MM.1S (cell line): Measurements from ENCODE around the gene PGAM2.

Experiments used
- DNase-seq: peaks from one replicate; pipeline ENCODE4 v3.0.0-alpha.2; 2015
- H2AFZ ChIP-seq: fragments of 300-600 bp; sonication (generic); 2 replicates; pipeline ENCODE4 v1.6.0; 2016; ENCODE audit warnings: antibody characterized with exemption, low read length
- H3F3A ChIP-seq: fragments of 300-600 bp; sonication (generic); 2 replicates; pipeline ENCODE4 v1.6.1; 2016; ENCODE audit warnings: mild to moderate bottlenecking, antibody characterized with exemption, low read length, moderate library complexity, mixed read lengths; ENCODE audit not compliant: insufficient read depth
- H3K27ac ChIP-seq: fragments of 300-600 bp; sonication (generic); 2 replicates; pipeline ENCODE4 v1.5.1; 2016; ENCODE audit warnings: mild to moderate bottlenecking, low read length
- H3K27me3 ChIP-seq: fragments of 300-600 bp; sonication (generic); replicated peaks from 2 replicates; pipeline ENCODE4 v1.6.0; 2016; ENCODE audit warnings: low read length; ENCODE audit not compliant: insufficient read depth
- H3K36me3 ChIP-seq: fragments of 300-600 bp; sonication (generic); replicated peaks from 2 replicates; pipeline ENCODE4 v1.6.1; 2016; ENCODE audit warnings: mild to moderate bottlenecking, low read length, mixed read lengths; ENCODE audit not compliant: insufficient read depth
- H3K4me1 ChIP-seq: fragments of 300-600 bp; sonication (generic); 2 replicates; pipeline ENCODE4 v1.6.1; 2016; ENCODE audit warnings: low read length, mixed read lengths
- H3K4me2 ChIP-seq: fragments of 300-600 bp; sonication (generic); 2 replicates; pipeline ENCODE4 v1.6.0; 2016; ENCODE audit warnings: low read depth, low read length
- H3K4me3 ChIP-seq: fragments of 300-600 bp; sonication (generic); 2 replicates; pipeline ENCODE4 v1.5.1; 2016; ENCODE audit warnings: low read length, mixed read lengths
- H3K79me2 ChIP-seq: fragments of 300-600 bp; sonication (generic); 2 replicates; pipeline ENCODE4 v1.6.1; 2016; ENCODE audit warnings: mixed run types, low read length, mixed read lengths
- H3K9ac ChIP-seq: fragments of 300-600 bp; sonication (generic); 2 replicates; pipeline ENCODE4 v1.6.1; 2016; ENCODE audit warnings: low read length, mixed read lengths
- H3K9me2 ChIP-seq: fragments of 300-600 bp; sonication (generic); replicated peaks from 2 replicates; pipeline ENCODE4 v1.6.1; 2016; ENCODE audit warnings: mild to moderate bottlenecking, low read length, mixed read lengths; ENCODE audit not compliant: insufficient read depth
- H3K9me3 ChIP-seq: fragments of 300-600 bp; sonication (generic); replicated peaks from 2 replicates; pipeline ENCODE4 v1.6.1; 2016; ENCODE audit warnings: mild to moderate bottlenecking, low read length, mixed read lengths; ENCODE audit not compliant: insufficient read depth
- H4K20me1 ChIP-seq: fragments of 300-600 bp; sonication (generic); 2 replicates; pipeline ENCODE4 v1.6.1; 2016; ENCODE audit warnings: mild to moderate bottlenecking, low read length, moderate library complexity, mixed read lengths; ENCODE audit not compliant: insufficient read depth
- EZH2 ChIP-seq: fragments of 300-600 bp; sonication (generic); optimal IDR thresholded peaks from 2 replicates; pipeline ENCODE3; 2017; ENCODE audit warnings: low read depth, mild to moderate bottlenecking, antibody characterized with exemption, low read length, mixed read lengths
- EZH2phosphoT487 ChIP-seq: fragments of 300-600 bp; sonication (generic); IDR thresholded peaks from 2 replicates; pipeline ENCODE4 v1.6.1; 2018; ENCODE audit warnings: antibody characterized with exemption, low read length
- TF ChIP-seq, protein P1 (sequence below): fragments of 300-600 bp; sonication (generic); IDR thresholded peaks from 2 replicates; pipeline ENCODE4 v1.5.1; 2016; ENCODE audit warnings: antibody characterized with exemption, low read length, mixed read lengths

The PGAM2 gene

DNA sequence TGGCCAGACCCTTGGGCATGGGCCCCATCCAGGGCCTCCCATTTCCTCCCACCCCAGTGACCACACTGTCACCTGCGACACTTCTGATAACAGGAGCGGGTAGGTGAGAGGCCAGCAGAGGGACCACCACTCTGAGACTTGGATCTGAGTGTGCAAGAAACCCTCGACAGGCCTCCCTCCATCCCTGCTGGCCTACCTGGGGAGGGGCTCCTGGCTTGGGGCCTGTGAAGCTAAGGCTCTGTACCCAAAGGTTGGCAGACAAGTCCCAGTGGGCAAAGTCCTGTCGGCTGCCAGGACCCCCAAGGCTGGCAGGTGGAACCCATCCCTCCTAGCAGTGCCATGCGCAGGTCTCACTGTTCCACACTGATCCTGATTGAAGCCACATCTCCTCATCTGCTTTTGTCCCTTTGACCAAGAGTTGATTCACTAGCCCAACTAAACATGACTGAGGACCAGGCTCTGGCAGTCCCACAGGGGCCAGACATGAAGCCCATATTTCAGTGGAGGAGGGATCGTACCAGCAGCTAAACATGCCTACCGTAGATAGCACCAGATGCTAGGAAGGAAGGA is 1.2 kb upstream of the PGAM2 start:
- Histone ChIP-seq H3K9me3 (no peaks in the 10 kb centered on the region), H4K20me1 (no peaks in the 10 kb centered on the region), H3K36me3 (no peaks in the 10 kb centered on the region), H3K27me3 (no peaks in the 10 kb centered on the region), H3K27ac (no peak overlapping the region), H3K4me3 (no peak overlapping the region), H2AFZ (no peak overlapping the region), H3K79me2 (no peaks in the 10 kb centered on the region), H3K9ac (no peak overlapping the region), H3K9me2 (no peaks in the 10 kb centered on the region), H3K4me2 (no peak overlapping the region), H3K4me1 (0 out of 2 replicates have a peak, but pooled peaks cover 3% of the 10 kb centered on the region), H3F3A (peaks cover 8% of the 10 kb centered on the region; the same call in 1 of the 2 replicates)
- DNase-seq: no peak
- TF ChIP-seq EZH2phosphoT487 (no peak), EZH2 (no peak)
- TF ChIP-seq, protein P1, sequence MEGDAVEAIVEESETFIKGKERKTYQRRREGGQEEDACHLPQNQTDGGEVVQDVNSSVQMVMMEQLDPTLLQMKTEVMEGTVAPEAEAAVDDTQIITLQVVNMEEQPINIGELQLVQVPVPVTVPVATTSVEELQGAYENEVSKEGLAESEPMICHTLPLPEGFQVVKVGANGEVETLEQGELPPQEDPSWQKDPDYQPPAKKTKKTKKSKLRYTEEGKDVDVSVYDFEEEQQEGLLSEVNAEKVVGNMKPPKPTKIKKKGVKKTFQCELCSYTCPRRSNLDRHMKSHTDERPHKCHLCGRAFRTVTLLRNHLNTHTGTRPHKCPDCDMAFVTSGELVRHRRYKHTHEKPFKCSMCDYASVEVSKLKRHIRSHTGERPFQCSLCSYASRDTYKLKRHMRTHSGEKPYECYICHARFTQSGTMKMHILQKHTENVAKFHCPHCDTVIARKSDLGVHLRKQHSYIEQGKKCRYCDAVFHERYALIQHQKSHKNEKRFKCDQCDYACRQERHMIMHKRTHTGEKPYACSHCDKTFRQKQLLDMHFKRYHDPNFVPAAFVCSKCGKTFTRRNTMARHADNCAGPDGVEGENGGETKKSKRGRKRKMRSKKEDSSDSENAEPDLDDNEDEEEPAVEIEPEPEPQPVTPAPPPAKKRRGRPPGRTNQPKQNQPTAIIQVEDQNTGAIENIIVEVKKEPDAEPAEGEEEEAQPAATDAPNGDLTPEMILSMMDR: no peak

DNA sequence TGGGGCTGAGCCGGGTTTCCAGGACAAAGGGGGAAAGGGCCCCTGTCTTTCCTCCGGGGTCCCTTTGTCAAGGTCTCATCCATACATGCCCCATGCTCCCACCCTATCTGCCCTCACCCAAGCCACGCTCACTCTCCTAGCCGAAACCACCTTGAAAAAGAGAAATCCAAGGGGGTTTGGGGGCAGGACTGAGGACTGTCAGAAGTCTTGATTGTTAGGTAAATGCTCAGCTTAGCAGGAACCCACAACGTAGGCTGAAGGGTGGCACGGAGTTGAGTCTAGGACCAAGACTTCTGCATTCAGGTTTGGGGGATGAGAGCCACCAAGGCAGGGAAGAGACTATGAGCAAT is 719 bp upstream of the PGAM2 start:
- no peak overlapping the region for H3K27ac ChIP-seq
- no peak overlapping the region for H3K4me3 ChIP-seq
- H4K20me1 ChIP-seq: no peaks in the 10 kb centered on the region

DNA sequence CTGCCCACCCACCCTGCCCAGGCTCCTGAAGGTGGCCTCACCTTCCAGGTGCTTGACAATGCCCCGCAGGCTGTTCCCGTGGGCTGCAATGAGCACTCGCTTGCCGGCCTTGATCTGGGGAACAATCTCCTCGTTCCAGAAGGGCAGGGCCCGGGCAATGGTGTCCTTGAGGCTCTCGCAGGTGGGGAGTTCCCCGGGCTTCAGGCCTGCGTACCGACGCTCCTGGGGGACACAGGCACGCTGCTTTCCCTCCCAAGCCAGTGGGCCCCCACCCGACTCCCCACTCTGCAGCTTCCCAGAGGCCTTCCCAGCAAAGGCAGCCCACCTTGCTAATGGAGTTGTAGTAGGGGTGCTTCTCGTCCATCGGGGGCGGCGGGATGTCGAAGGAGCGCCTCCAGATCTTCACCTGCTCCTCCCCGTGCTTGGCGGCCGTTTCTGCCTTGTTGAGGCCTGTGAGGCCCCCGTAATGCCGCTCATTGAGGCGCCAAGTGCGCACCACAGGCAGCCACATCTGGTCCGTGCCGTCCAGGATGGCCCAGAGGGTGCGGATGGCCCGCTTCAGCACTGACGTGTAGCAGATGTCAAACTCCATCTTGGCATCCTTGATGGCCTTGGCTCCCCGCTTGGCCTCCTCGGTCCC is 456 bp downstream of the PGAM2 start:
- no peak overlapping the region for H3K27ac ChIP-seq
- H3F3A ChIP-seq: no peaks in the 10 kb centered on the region
- no peaks in the 10 kb centered on the region for H3K9me3 ChIP-seq
- H3K36me3 ChIP-seq: no peaks in the 10 kb centered on the region
- H3K79me2 ChIP-seq: no peaks in the 10 kb centered on the region
- no peaks in the 10 kb centered on the region for H3K27me3 ChIP-seq
- no peak overlapping the region for H3K4me2 ChIP-seq
- no peak for DNase-seq
- no peak overlapping the region for H3K9ac ChIP-seq
- no peak overlapping the region for H2AFZ ChIP-seq
- no peaks in the 10 kb centered on the region for H3K4me1 ChIP-seq
- no peaks in the 10 kb centered on the region for H3K9me2 ChIP-seq
- no peak overlapping the region for H3K4me3 ChIP-seq
- no peaks in the 10 kb centered on the region for H4K20me1 ChIP-seq
- TF ChIP-seq, protein P1: no peak
- TF ChIP-seq EZH2phosphoT487 (no peak), EZH2 (no peak)

More for the DNA sequence above, 719 bp upstream of the PGAM2 start:
- Histone ChIP-seq H2AFZ (no peak overlapping the region), H3K36me3 (no peaks in the 10 kb centered on the region), H3K9ac (no peak overlapping the region), H3K4me1 (0 out of 2 replicates have a peak, but pooled peaks cover 3% of the 10 kb centered on the region), H3K9me3 (no peaks in the 10 kb centered on the region), H3K79me2 (no peaks in the 10 kb centered on the region), H3K9me2 (no peaks in the 10 kb centered on the region), H3K4me2 (no peak overlapping the region), H3F3A (peaks cover 3% of the 10 kb centered on the region; the same call in 1 of the 2 replicates), H3K27me3 (no peaks in the 10 kb centered on the region)
- DNase-seq: no peak
- no peak for TF ChIP-seq EZH2phosphoT487
- no peak for TF ChIP-seq EZH2
- TF ChIP-seq, protein P1: no peak
